KMS-11 (cell line): Measurements from ENCODE around the gene LPAR1.

Source experiments
- H2AFZ ChIP-seq: fragments of 200-600 bp; sonication (generic); 2 replicates; pipeline ENCODE4 v1.6.1; 2016; ENCODE audit warnings: antibody characterized with exemption, mixed run types, low read depth
- H3K27ac ChIP-seq: fragments of 200-600 bp; sonication (generic); 2 replicates; pipeline ENCODE4 v1.6.1; 2016; ENCODE audit warnings: mild to moderate bottlenecking, mixed run types
- H3K27me3 ChIP-seq: fragments of 200-600 bp; sonication (generic); 2 replicates; pipeline ENCODE4 v1.6.1; 2017; ENCODE audit warnings: mild to moderate bottlenecking, low read depth, mixed run types, moderate library complexity; ENCODE audit not compliant: insufficient read depth
- H3K36me3 ChIP-seq: fragments of 200-600 bp; sonication (generic); 2 replicates; pipeline ENCODE4 v1.6.1; 2017; ENCODE audit warnings: mild to moderate bottlenecking, mixed run types; ENCODE audit not compliant: insufficient read depth
- H3K4me1 ChIP-seq: fragments of 200-600 bp; sonication (generic); 2 replicates; pipeline ENCODE4 v1.6.1; 2016; ENCODE audit warnings: mild to moderate bottlenecking, low read depth, mixed run types; ENCODE audit not compliant: poor library complexity, severe bottlenecking
- H3K4me2 ChIP-seq: fragments of 200-600 bp; sonication (generic); 2 replicates; pipeline ENCODE4 v1.7.0; 2016; ENCODE audit warnings: mild to moderate bottlenecking, mixed run types
- H3K4me3 ChIP-seq: fragments of 200-600 bp; sonication (generic); IDR thresholded peaks from 2 replicates; pipeline ENCODE4 v1.6.1; 2017; ENCODE audit warnings: low read depth, low read length, mixed read lengths; ENCODE audit not compliant: insufficient read depth
- H3K79me2 ChIP-seq: fragments of 200-600 bp; sonication (generic); 2 replicates; pipeline ENCODE4 v1.6.1; 2016; ENCODE audit warnings: low read depth, mixed run types; ENCODE audit not compliant: insufficient read depth
- H3K9ac ChIP-seq: fragments of 200-600 bp; sonication (generic); 2 replicates; pipeline ENCODE4 v1.6.1; 2016; ENCODE audit warnings: mild to moderate bottlenecking, mixed run types
- H4K20me1 ChIP-seq: fragments of 200-600 bp; sonication (generic); 2 replicates; pipeline ENCODE4 v1.6.1; 2016; ENCODE audit warnings: mild to moderate bottlenecking, mixed run types; ENCODE audit not compliant: insufficient read depth
- CTCF ChIP-seq: fragments of 200-600 bp; sonication (generic); conservative IDR thresholded peaks from 2 replicates; pipeline ENCODE4 v1.6.1; 2017; ENCODE audit warnings: low read depth, mild to moderate bottlenecking, antibody characterized with exemption, low read length, moderate library complexity, mixed read lengths

Gene LPAR1

GRCh38 chr9:110856772-110857171 is 181.5 kb downstream of the LPAR1 start:
- Histone ChIP-seq H3K27me3 (no peaks in the 10 kb centered on the region), H3K27ac (no peak overlapping the region), H3K4me1 (no peaks in the 10 kb centered on the region), H3K4me3 (no peak overlapping the region), H3K4me2 (no peak overlapping the region), H3K79me2 (no peaks in the 10 kb centered on the region), H4K20me1 (no peaks in the 10 kb centered on the region), H2AFZ (no peak overlapping the region), H3K36me3 (no peaks in the 10 kb centered on the region), H3K9ac (no peak overlapping the region)
- TF ChIP-seq CTCF: no peak

- no peaks in the 10 kb centered on the region for H3K36me3 ChIP-seq
- H3K27me3 ChIP-seq: no peaks in the 10 kb centered on the region
- no peak overlapping the region for H3K9ac ChIP-seq
- no peak overlapping the region for H3K27ac ChIP-seq
- H2AFZ ChIP-seq: no peak overlapping the region
- no peaks in the 10 kb centered on the region for H3K4me1 ChIP-seq
- H4K20me1 ChIP-seq: no peaks in the 10 kb centered on the region
- H3K79me2 ChIP-seq: no peaks in the 10 kb centered on the region
- no peak overlapping the region for H3K4me2 ChIP-seq
- no peak overlapping the region for H3K4me3 ChIP-seq
- no peak for TF ChIP-seq CTCF
Measured at GRCh38 chr9:110850401-110851135, 187.7 kb downstream of the LPAR1 start.

DNA sequence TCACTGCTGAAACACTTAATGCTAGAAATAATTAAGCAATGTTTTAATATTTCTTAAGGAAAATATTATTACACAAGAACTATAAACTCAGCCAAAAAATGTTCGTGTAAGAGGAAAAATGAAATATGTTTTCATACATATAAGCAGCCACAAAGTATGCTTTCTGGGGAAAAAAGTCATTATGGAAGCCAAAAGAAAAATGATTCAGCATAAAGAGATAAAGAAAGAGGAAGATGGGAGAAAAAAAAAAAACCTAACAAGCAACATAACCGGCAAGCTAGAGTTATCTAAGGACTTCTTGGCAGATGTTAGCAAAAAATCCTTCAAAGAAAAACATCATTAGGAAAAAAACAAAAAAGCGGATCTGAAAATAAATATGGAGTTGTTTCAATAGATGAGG is 190.6 kb downstream of the LPAR1 start:
- TF ChIP-seq CTCF: no peak

DNA sequence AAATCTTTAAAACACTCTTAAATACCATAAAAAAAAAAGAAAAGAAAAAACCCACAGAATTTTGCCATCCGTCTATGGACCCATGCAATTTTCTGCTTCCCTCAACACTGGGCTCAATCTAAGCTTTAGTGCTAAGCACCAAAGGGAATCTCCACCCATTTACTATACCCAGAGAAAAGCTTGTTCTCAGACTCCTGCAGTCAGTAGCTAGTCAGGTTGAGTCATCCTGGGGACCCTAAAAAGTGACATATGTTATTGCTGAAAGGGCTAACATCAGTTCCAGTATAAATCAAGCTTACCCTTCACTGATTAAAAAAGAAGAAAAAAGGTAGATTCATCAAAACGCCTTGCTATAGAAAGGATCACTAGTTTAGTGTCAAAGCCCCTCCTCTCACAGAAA is 192.1 kb downstream of the LPAR1 start:
- Histone ChIP-seq H3K27me3 (no peaks in the 10 kb centered on the region), H3K27ac (no peak overlapping the region), H3K4me1 (no peaks in the 10 kb centered on the region)

More for the DNA sequence above, 190.6 kb downstream of the LPAR1 start:
- Histone ChIP-seq H3K79me2 (no peaks in the 10 kb centered on the region), H3K9ac (no peak overlapping the region), H3K4me1 (no peaks in the 10 kb centered on the region), H3K27ac (no peak overlapping the region), H3K36me3 (no peaks in the 10 kb centered on the region), H3K27me3 (no peaks in the 10 kb centered on the region), H3K4me3 (no peak overlapping the region), H3K4me2 (no peak overlapping the region), H2AFZ (no peak overlapping the region), H4K20me1 (no peaks in the 10 kb centered on the region)

More for the DNA sequence above, 192.1 kb downstream of the LPAR1 start:
- Histone ChIP-seq H4K20me1 (no peaks in the 10 kb centered on the region), H3K9ac (no peak overlapping the region), H2AFZ (no peak overlapping the region), H3K4me2 (no peak overlapping the region), H3K79me2 (no peaks in the 10 kb centered on the region), H3K4me3 (no peak overlapping the region), H3K36me3 (no peaks in the 10 kb centered on the region)
- no peak for TF ChIP-seq CTCF
